Astrocyte (in vitro differentiated cells and primary cell): Measurements from ENCODE around the gene FARS2.

Source experiments
- CTCF ChIP-seq: IDR thresholded peaks from 2 replicates; pipeline ENCODE4 v1.5.1; 2011; ENCODE audit warnings: low read depth, mild to moderate bottlenecking, inconsistent platforms, low read length, moderate library complexity; ENCODE audit not compliant: insufficient read depth
- EZH2 ChIP-seq: IDR thresholded peaks from 2 replicates; pipeline ENCODE4 v1.6.1; 2012; ENCODE audit warnings: mild to moderate bottlenecking, low read length, inconsistent platforms; ENCODE audit not compliant: insufficient read depth

GRCh38 chr6:5569491-5569890 lies 308.2 kb downstream of the FARS2 start:
- TF ChIP-seq EZH2 (no peak), CTCF (no peak)
